ENCODE data around the gene MFSD12. TPM values are rescaled to one million over a fixed set of nuclear protein-coding genes. Genes with fewer than 3 reads are reported as not detected.
A peak's percentile ranks its signal among the peaks of the same experiment; 100 is the strongest.

Gene MFSD12
- total and polyA plus RNA-seq, 4 donors, result 9.4 to 43.6 (median 24.6) TPM

GRCh38 chr19:3604987-3605343 lies 47.6 kb upstream of the MFSD12 start:
- TF ChIP-seq REST (IDR thresholded peaks at IDR 0.05) (no peak), ZBTB33 (IDR thresholded peaks at IDR 0.05) (no peak), MAX (IDR thresholded peaks at IDR 0.05) (no peak), EGR1 (IDR thresholded peaks at IDR 0.05; ENCODE audit: low read depth in 2 of 2) (no peak), JUND (IDR thresholded peaks at IDR 0.05) (no peak), YY1 (IDR thresholded peaks at IDR 0.05) (no peak), SP1 (IDR thresholded peaks at IDR 0.05) (no peak), ATF3 (IDR thresholded peaks at IDR 0.05) (no peak), RAD21 (IDR thresholded peaks at IDR 0.05) (no peak), RXRA (IDR thresholded peaks at IDR 0.05) (no peak), NR2F2 (IDR thresholded peaks at IDR 0.05) (no peak), GABPA (IDR thresholded peaks at IDR 0.05 in 1 of 2, conservative IDR thresholded peaks at IDR 0.05 in 1 of 2) (no peak), CTCF (IDR thresholded peaks at IDR 0.05; ENCODE audit: low read depth, low read length, missing input control) (no peak), TAF1 (conservative IDR thresholded peaks at IDR 0.05) (no peak), HNF4A (conservative IDR thresholded peaks at IDR 0.05) (no peak), FOXA2 (IDR thresholded peaks at IDR 0.05) (no peak), FOXA1 (IDR thresholded peaks at IDR 0.05) (no peak), HNF4G (IDR thresholded peaks at IDR 0.05) (no peak)
- H3K9me3 ChIP-seq (ENCODE audit: control insufficient read depth in 4 of 4, low read length in 3 of 4), result no peaks in the 10 kb centered on the region
- no peak for DNase-seq (ENCODE audit: low spot score)
- no peak overlapping the region for H3K9ac ChIP-seq (ENCODE audit: low read depth in 1 of 2, low read length in 2 of 2)
- H3K27ac ChIP-seq (ENCODE audit: low read depth in 1 of 2, low read length in 2 of 2), result peak overlapping the region; percentile 55 to 63
- H3K27me3 ChIP-seq (ENCODE audit: control insufficient read depth in 4 of 4, insufficient read depth in 4 of 4, low read length in 3 of 4), result no peaks in the 10 kb centered on the region
- peak overlapping the region in 2 of 3 donors; percentile 3 to 16 for H3K4me3 ChIP-seq (ENCODE audit: low read depth in 1 of 3, low read length in 3 of 3)
- peaks cover 0 to 8% (median 4%) of the 10 kb centered on the region in 4 donors for H3K4me1 ChIP-seq (ENCODE audit: control insufficient read depth in 4 of 4, insufficient read depth in 4 of 4, low read length in 3 of 4)
- WGBS, result 66% methylated on average over 11 of the region's 11 CpGs
- no peaks in the 10 kb centered on the region for H3K36me3 ChIP-seq (ENCODE audit: control insufficient read depth in 4 of 4, insufficient read depth in 3 of 4, low read depth in 1 of 4, low read length in 3 of 4)

Data from liver (tissue), 9 donors.